Measurements from ENCODE around the gene PLTP.

The PLTP gene

GRCh38 chr20:45880988-45881788 is 30.8 kb downstream of the PLTP start, which contains the start of gene ZSWIM1:
TSS of gene ZSWIM1 (plus strand) at chr20:45881227. CDS start at chr20:45882593, 1,366 bp downstream.
- TF ChIP-seq EGR1 (IDR thresholded peaks at IDR 0.05) (peak; percentile 11; the same call in 1 of the 2 replicates), CEBPB (IDR thresholded peaks at IDR 0.05) (no peak), YY1 (IDR thresholded peaks at IDR 0.05; ENCODE audit: low read depth) (peak; percentile 93), TAF1 (IDR thresholded peaks at IDR 0.05; ENCODE audit: low read depth) (peak; percentile 94), REST (IDR thresholded peaks at IDR 0.05; ENCODE audit: low read depth) (0 out of 2 replicates have a peak, but pooled peaks have one; percentile 34), CREB1 (IDR thresholded peaks at IDR 0.05; ENCODE audit: low read depth) (peak; percentile 16; the same call in 1 of the 2 replicates), FOXM1 (IDR thresholded peaks at IDR 0.05; ENCODE audit: borderline replicate concordance, low read depth) (no peak)

- TF ChIP-seq REST (IDR thresholded peaks at IDR 0.05; ENCODE audit: low read depth): no peak
- no peak for TF ChIP-seq NFIC (IDR thresholded peaks at IDR 0.05)
- no peak for TF ChIP-seq YY1 (IDR thresholded peaks at IDR 0.05; ENCODE audit: low read depth)
- no peak for TF ChIP-seq ZBTB7A (IDR thresholded peaks at IDR 0.05; ENCODE audit: low read depth)
- TF ChIP-seq CREB1 (IDR thresholded peaks at IDR 0.05; ENCODE audit: low read depth): no peak
- TF ChIP-seq TEAD4 (IDR thresholded peaks at IDR 0.05): no peak
- TF ChIP-seq CEBPB (IDR thresholded peaks at IDR 0.05): no peak
Observed at GRCh38 chr20:45878076-45878761, 33.7 kb downstream of the PLTP start.

GRCh38 chr20:45874576-45874975 is 37.4 kb downstream of the PLTP start:
- no peak for TF ChIP-seq FOXM1 (IDR thresholded peaks at IDR 0.05; ENCODE audit: borderline replicate concordance, low read depth)
- TF ChIP-seq CREB1 (IDR thresholded peaks at IDR 0.05; ENCODE audit: low read depth): no peak
- TF ChIP-seq EP300 (IDR thresholded peaks at IDR 0.05; ENCODE audit: borderline replicate concordance): no peak
- no peak for TF ChIP-seq EGR1 (IDR thresholded peaks at IDR 0.05)
- no peak for TF ChIP-seq TAF1 (IDR thresholded peaks at IDR 0.05; ENCODE audit: low read depth)
- no peak for TF ChIP-seq MAX (IDR thresholded peaks at IDR 0.05)
- no peak for TF ChIP-seq USF1 (IDR thresholded peaks at IDR 0.05)
- TF ChIP-seq ZBTB7A (IDR thresholded peaks at IDR 0.05; ENCODE audit: low read depth): no peak
- no peak for TF ChIP-seq CEBPB (IDR thresholded peaks at IDR 0.05)
- no peak for TF ChIP-seq RAD21 (IDR thresholded peaks at IDR 0.05; ENCODE audit: low read depth)
- no peak for TF ChIP-seq TCF12 (IDR thresholded peaks at IDR 0.05; ENCODE audit: low read depth)
- TF ChIP-seq REST (IDR thresholded peaks at IDR 0.05; ENCODE audit: low read depth): no peak
- TF ChIP-seq NFIC (IDR thresholded peaks at IDR 0.05): no peak
- no peak for TF ChIP-seq YY1 (IDR thresholded peaks at IDR 0.05; ENCODE audit: low read depth)
- TF ChIP-seq TEAD4 (IDR thresholded peaks at IDR 0.05): no peak

- TF ChIP-seq CEBPB (IDR thresholded peaks at IDR 0.05) (no peak), YY1 (IDR thresholded peaks at IDR 0.05; ENCODE audit: low read depth) (no peak), TEAD4 (IDR thresholded peaks at IDR 0.05) (no peak), EP300 (IDR thresholded peaks at IDR 0.05; ENCODE audit: borderline replicate concordance) (no peak), NFIC (IDR thresholded peaks at IDR 0.05) (no peak), TAF1 (IDR thresholded peaks at IDR 0.05; ENCODE audit: low read depth) (no peak), TCF12 (IDR thresholded peaks at IDR 0.05; ENCODE audit: low read depth) (no peak), USF1 (IDR thresholded peaks at IDR 0.05) (no peak), FOXM1 (IDR thresholded peaks at IDR 0.05; ENCODE audit: borderline replicate concordance, low read depth) (no peak), ZBTB7A (IDR thresholded peaks at IDR 0.05; ENCODE audit: low read depth) (no peak), EGR1 (IDR thresholded peaks at IDR 0.05) (no peak), REST (IDR thresholded peaks at IDR 0.05; ENCODE audit: low read depth) (no peak), RAD21 (IDR thresholded peaks at IDR 0.05; ENCODE audit: low read depth) (no peak), CREB1 (IDR thresholded peaks at IDR 0.05; ENCODE audit: low read depth) (no peak), MAX (IDR thresholded peaks at IDR 0.05) (no peak)
Observed at GRCh38 chr20:45873409-45874103, 38.4 kb downstream of the PLTP start.
